NB4 (cell line): ENCODE results near the gene TAF4.
"Not testable (repeated sequence)": the region's sequence is repeated elsewhere in the genome, so short reads cannot be mapped to it uniquely, and the experiment has no call there.

Source experiments
- DNase-seq: peaks from one replicate; pipeline ENCODE4 v3.0.0; 2010; ENCODE audit warnings: low read depth
- H3K4me3 ChIP-seq: one replicate; pipeline ENCODE4 v1.5.1; 2011; ENCODE audit warnings: mild to moderate bottlenecking, low read depth, low read length, moderate library complexity
- CTCF ChIP-seq: IDR thresholded peaks from one replicate; pipeline ENCODE4 v1.5.1; 2012; ENCODE audit warnings: low read depth, low read length
- MAX ChIP-seq: IDR thresholded peaks from 2 replicates; pipeline ENCODE4 v1.6.1; 2011; ENCODE audit warnings: low read depth, low read length
- MYC ChIP-seq: IDR thresholded peaks from 2 replicates; pipeline ENCODE4 v1.6.1; 2011; ENCODE audit warnings: low read depth, low read length
- POLR2A ChIP-seq: IDR thresholded peaks from 2 replicates; pipeline ENCODE4 v1.6.1; 2011; ENCODE audit warnings: mild to moderate bottlenecking; ENCODE audit not compliant: insufficient read length; ENCODE audit errors: extremely low read depth

The TAF4 gene

GRCh38 chr20:62073323-62073722 is 7.6 kb upstream of the TAF4 start:
- H3K4me3 ChIP-seq = no peak overlapping the region
- TF ChIP-seq MYC = no peak
- no peak for TF ChIP-seq CTCF
- no peak for TF ChIP-seq MAX
- no peak for TF ChIP-seq POLR2A
- no peak for DNase-seq

- not testable (repeated sequence) for H3K4me3 ChIP-seq, DNase-seq
Measured at GRCh38 chr20:62071669-62072430, 6.2 kb upstream of the TAF4 start.

- TF ChIP-seq MYC (no peak), MAX (no peak), POLR2A (no peak), CTCF (no peak)
- H3K4me3 ChIP-seq = no peak overlapping the region
- peak; percentile 67 for DNase-seq
Measured at GRCh38 chr20:62069741-62070216, 4.1 kb upstream of the TAF4 start.

- DNase-seq = no peak
- H3K4me3 ChIP-seq = no peak overlapping the region
- TF ChIP-seq POLR2A (no peak), MAX (no peak), CTCF (no peak), MYC (no peak)
Measured at GRCh38 chr20:62068997-62069396, 3.3 kb upstream of the TAF4 start.

- DNase-seq = no peak
- no peak overlapping the region for H3K4me3 ChIP-seq
- TF ChIP-seq CTCF (no peak), MAX (peak; percentile 39; the same call in 1 of the 2 replicates)
Measured at GRCh38 chr20:62067547-62068260, 2.0 kb upstream of the TAF4 start.

GRCh38 chr20:62066983-62067433 is 1.3 kb upstream of the TAF4 start:
- no peak for DNase-seq
- peak overlapping the region; percentile 66 for H3K4me3 ChIP-seq
- TF ChIP-seq MYC = no peak
- TF ChIP-seq CTCF = no peak
- TF ChIP-seq POLR2A = no peak
- TF ChIP-seq MAX = no peak
